PFSK-1 (cell line): ENCODE results near the gene ABCC6.

ENCODE experiments used
- FOXP2 ChIP-seq: optimal IDR thresholded peaks from 2 replicates; pipeline ENCODE3; 2011; ENCODE audit warnings: borderline replicate concordance, control low read depth, inconsistent platforms; ENCODE audit not compliant: insufficient read depth; ENCODE audit errors: extremely low read length, extremely low read depth
- POLR2AphosphoS5 ChIP-seq: IDR thresholded peaks from 2 replicates; pipeline ENCODE4 v1.6.1; 2012; ENCODE audit warnings: low read depth, mild to moderate bottlenecking, control low read depth, low read length, moderate library complexity
- SIN3A ChIP-seq: IDR thresholded peaks from 2 replicates; pipeline ENCODE4 v1.6.1; 2012; ENCODE audit warnings: mild to moderate bottlenecking, low read length, moderate library complexity, borderline replicate concordance; ENCODE audit not compliant: insufficient read depth
- TAF1 ChIP-seq: IDR thresholded peaks from 2 replicates; pipeline ENCODE4 v1.6.1; 2012; ENCODE audit warnings: low read length, control low read depth, borderline replicate concordance; ENCODE audit not compliant: insufficient read depth
- TF ChIP-seq, protein P1 (sequence below), 2 experiments: IDR thresholded peaks; 2 replicates each; pipeline versions ENCODE4 v1.6.1 to v1.8.0; 2011 to 2012; ENCODE audit warnings: low read depth in 2 of 2, low read length in 2 of 2, control low read depth in 1 of 2, inconsistent platforms in 1 of 2, mild to moderate bottlenecking in 1 of 2, moderate library complexity in 1 of 2; ENCODE audit not compliant: insufficient read depth in 1 of 2

The ABCC6 gene

DNA sequence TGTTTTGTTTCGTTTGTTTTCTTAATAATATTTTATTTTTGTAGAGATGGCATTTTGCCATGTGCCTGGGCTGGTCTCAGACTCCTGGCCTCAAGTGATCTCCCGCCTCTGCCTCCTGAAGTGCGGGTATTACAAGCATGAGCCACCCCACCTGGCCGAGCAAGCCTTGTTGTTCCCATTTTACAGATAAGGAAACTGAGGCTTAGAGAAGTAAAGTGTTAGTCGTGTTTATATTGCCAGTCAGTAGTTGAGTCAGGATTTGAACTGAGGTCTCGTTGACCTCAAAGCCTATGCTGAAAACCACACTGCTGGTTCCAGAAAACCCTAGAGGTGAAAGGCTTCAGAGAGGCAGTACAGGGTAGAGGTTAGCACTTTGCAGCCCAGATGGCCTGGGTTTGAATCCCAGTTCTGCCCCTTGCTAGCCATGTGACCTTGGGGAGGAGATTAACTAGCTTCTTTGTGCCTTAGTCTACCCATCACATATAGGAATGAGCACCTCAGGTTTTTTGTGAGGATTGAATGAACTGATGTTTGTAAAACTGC, 102.0 kb downstream of the ABCC6 start:
- no peak for TF ChIP-seq FOXP2
- TF ChIP-seq TAF1, result no peak
- TF ChIP-seq POLR2AphosphoS5, result no peak
- no peak for TF ChIP-seq SIN3A
- TF ChIP-seq, protein P1, sequence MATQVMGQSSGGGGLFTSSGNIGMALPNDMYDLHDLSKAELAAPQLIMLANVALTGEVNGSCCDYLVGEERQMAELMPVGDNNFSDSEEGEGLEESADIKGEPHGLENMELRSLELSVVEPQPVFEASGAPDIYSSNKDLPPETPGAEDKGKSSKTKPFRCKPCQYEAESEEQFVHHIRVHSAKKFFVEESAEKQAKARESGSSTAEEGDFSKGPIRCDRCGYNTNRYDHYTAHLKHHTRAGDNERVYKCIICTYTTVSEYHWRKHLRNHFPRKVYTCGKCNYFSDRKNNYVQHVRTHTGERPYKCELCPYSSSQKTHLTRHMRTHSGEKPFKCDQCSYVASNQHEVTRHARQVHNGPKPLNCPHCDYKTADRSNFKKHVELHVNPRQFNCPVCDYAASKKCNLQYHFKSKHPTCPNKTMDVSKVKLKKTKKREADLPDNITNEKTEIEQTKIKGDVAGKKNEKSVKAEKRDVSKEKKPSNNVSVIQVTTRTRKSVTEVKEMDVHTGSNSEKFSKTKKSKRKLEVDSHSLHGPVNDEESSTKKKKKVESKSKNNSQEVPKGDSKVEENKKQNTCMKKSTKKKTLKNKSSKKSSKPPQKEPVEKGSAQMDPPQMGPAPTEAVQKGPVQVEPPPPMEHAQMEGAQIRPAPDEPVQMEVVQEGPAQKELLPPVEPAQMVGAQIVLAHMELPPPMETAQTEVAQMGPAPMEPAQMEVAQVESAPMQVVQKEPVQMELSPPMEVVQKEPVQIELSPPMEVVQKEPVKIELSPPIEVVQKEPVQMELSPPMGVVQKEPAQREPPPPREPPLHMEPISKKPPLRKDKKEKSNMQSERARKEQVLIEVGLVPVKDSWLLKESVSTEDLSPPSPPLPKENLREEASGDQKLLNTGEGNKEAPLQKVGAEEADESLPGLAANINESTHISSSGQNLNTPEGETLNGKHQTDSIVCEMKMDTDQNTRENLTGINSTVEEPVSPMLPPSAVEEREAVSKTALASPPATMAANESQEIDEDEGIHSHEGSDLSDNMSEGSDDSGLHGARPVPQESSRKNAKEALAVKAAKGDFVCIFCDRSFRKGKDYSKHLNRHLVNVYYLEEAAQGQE (IDR thresholded peaks at IDR 0.05; ENCODE audit: insufficient read depth in 1 of 2, low read depth in 2 of 2, low read length in 2 of 2), result no peak

DNA sequence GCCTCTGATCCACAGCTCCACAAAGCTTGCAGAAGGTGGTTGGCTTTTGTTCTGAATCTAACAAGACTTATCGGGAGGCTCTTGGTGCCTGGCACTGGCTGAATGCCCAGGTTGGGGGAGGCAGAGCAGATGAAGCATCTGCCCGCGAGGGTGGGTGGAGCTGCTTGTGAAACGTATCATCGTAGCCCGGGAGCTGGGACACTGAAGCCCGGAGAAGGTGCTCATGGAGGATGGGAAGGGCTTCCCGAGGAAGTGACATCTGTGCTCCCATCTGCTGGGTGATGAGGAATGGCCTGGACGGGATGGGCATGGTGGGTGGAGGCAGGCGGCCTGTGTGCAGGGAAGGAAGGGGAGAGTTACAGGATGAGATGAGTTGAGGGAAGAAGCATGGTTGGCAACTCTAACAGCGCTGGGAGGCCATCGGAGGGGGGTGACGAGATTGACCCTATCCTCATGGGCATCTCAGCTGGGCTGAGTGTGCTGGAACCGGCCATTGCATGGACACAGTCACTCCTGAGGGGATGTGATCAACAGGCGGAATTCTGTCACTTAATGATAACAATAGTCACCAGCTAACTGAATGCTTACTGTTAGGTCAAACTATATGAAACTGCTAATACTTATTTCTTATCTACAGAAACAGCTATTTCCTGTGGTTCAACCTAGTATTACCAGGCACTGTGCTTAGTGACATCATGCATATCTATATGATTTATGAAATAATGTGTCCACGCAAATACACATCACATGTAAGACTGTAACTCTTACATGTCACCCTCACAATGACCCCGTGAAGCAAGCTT, 102.7 kb downstream of the ABCC6 start:
- TF ChIP-seq POLR2AphosphoS5 (no peak), FOXP2 (no peak)

DNA sequence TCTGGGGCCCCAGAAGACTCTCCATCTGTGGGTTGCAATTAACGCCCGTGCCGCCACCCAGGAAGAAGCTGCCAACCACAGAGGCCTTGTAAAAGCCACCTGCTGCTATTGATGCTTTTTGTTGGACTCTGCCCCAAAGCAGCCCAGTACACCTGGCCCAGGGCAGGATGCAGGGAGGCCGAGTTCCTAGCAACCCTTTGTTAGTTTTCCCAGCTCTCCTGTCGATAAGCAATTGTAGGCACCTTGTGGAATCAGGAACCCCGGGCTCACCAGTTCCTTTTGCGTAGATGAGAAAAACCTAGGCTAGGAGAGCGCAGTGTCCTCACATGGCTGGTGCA, 103.3 kb downstream of the ABCC6 start:
- TF ChIP-seq FOXP2 (no peak), POLR2AphosphoS5 (no peak), TAF1 (no peak), SIN3A (no peak)
- TF ChIP-seq, protein P1 (IDR thresholded peaks at IDR 0.05; ENCODE audit: insufficient read depth in 1 of 2, low read depth in 2 of 2, low read length in 2 of 2), result no peak

DNA sequence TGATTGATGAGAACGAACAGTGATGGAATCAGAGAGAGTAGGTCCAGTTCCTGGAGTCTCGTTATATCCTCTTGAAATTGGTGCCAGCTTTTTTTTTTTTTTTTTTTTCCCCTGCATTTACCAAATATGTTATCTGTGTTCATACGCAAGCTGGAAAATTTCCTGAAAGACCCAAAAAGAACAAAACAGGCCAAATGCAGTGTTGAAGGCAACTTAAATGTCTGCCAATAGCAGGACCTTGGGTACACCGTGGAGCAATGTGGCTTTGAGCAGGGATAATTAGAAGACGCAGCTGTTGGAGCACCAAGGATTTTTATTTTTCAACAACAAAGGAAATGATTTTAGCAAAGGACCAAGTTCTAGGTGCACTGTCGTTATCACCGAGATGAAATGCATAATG, 105.0 kb downstream of the ABCC6 start:
- TF ChIP-seq TAF1 (no peak), SIN3A (no peak), POLR2AphosphoS5 (no peak), FOXP2 (no peak)
- TF ChIP-seq, protein P1 (IDR thresholded peaks at IDR 0.05; ENCODE audit: insufficient read depth in 1 of 2, low read depth in 2 of 2, low read length in 2 of 2), result no peak

DNA sequence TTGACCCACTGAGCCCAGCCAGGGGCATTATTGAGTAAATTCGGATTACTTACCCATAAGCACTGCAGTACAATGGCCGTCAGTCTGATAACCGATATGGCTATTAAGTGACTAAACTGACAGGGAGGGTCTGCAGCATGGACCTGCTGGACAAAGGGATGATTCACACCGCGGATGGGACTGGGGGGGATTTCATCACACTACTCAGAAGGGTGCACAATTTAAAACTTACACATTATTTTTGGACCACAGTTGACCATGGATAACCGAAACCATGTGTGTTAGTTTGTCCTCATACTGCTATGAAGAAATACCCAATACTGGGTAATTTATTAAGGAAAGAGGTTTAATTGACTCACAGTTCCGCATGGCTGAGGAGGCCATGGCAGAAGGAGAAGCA, 106.5 kb downstream of the ABCC6 start:
- no peak for TF ChIP-seq TAF1
- TF ChIP-seq, protein P1 (IDR thresholded peaks at IDR 0.05; ENCODE audit: insufficient read depth in 1 of 2, low read depth in 2 of 2, low read length in 2 of 2), result no peak
- no peak for TF ChIP-seq FOXP2
- TF ChIP-seq POLR2AphosphoS5, result no peak
- TF ChIP-seq SIN3A, result no peak
